ENCODE measurements around the gene BOK.

Gene BOK

DNA sequence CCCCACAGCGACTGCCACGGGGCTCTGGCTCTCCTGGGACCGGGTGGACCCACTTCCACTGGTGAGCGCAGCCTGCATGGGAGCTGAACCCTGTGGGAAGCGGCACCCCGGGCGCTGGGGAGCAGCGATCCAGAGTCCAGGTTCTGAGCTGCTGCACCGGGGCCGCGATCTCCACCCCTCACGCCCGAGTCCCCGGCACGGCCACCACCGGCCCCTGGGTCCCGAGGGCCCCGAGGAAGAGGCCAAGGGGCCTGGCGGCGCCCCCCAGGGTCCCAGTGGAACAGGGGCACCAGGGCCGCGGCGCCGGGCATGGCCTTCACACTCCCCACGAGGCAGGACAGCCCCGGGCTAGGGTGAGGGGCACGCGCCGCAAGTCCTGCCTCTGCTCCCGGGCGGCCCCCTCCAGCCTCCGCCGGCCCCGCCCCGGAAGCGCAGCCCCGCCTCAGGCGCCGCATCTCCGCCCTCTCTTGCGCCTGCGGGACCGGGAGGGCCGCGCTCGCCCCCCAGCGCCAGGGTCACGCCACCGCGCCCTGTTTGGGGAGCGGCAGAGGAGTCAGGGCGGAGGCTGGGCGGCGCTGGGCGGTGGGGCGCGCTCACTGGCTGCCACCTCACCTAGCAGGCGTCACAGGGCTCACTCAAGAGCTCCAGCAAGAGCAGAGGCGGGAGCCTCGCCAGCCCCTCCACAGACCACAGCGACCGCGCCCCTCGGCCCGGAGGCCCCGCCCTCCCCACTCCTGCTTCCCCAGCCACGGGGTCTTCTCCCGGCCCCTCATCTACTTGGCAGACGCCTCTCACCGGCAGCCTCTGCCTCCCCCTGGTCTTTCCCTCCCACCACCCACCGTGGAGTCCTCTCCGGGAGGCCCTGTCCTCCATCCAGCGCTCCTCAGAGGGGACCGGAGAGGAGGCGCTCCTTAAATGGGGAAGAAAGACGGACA lies 51.6 kb downstream of the BOK start:
- no peak overlapping the region for H3K27ac ChIP-seq
- no peak overlapping the region for H2AFZ ChIP-seq (ENCODE audit: low read depth)

DNA sequence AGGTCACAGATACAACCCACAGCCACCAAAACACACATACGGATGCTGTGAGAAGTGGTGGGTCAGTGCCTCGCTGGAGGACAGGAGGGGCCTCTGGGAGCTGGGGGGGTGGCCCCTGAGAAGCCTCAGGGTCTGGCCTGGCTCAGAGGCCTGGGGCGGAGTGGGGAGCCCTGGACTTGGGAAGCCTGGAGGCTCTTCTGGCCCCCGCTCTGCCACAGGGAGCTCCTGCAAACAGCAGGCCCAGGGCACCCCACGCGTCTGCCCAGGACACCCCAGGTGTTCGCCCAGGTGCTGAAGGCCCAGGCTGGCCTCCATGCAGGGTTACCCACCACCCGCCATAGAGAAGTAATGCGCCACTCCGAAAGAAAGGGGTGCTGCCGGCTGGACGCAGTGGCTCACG lies 52.5 kb downstream of the BOK start:
- H2AFZ ChIP-seq (ENCODE audit: low read depth) = no peak overlapping the region
- no peaks in the 10 kb centered on the region; the same call in 1 of the 2 replicates for H3K79me2 ChIP-seq (ENCODE audit: insufficient read depth, low read depth)
- H4K20me1 ChIP-seq (ENCODE audit: insufficient read depth) = no peaks in the 10 kb centered on the region
- no peak overlapping the region for H3K27ac ChIP-seq
- no peaks in the 10 kb centered on the region for H3K27me3 ChIP-seq (ENCODE audit: insufficient read depth, low read depth)
- H3K9ac ChIP-seq = no peak overlapping the region
- no peaks in the 10 kb centered on the region for H3K36me3 ChIP-seq (ENCODE audit: insufficient read depth)
- no peaks in the 10 kb centered on the region for H3K4me1 ChIP-seq (ENCODE audit: low read depth, poor library complexity, severe bottlenecking)
- no peak overlapping the region for H3K4me3 ChIP-seq (IDR thresholded peaks at IDR 0.05; ENCODE audit: insufficient read depth, low read depth, low read length)
- TF ChIP-seq, protein P1, sequence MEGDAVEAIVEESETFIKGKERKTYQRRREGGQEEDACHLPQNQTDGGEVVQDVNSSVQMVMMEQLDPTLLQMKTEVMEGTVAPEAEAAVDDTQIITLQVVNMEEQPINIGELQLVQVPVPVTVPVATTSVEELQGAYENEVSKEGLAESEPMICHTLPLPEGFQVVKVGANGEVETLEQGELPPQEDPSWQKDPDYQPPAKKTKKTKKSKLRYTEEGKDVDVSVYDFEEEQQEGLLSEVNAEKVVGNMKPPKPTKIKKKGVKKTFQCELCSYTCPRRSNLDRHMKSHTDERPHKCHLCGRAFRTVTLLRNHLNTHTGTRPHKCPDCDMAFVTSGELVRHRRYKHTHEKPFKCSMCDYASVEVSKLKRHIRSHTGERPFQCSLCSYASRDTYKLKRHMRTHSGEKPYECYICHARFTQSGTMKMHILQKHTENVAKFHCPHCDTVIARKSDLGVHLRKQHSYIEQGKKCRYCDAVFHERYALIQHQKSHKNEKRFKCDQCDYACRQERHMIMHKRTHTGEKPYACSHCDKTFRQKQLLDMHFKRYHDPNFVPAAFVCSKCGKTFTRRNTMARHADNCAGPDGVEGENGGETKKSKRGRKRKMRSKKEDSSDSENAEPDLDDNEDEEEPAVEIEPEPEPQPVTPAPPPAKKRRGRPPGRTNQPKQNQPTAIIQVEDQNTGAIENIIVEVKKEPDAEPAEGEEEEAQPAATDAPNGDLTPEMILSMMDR (conservative IDR thresholded peaks at IDR 0.05; ENCODE audit: low read depth, low read length) = no peak
- H3K4me2 ChIP-seq = no peak overlapping the region

More for the DNA sequence above, 51.6 kb downstream of the BOK start:
- Histone ChIP-seq H3K4me3 (IDR thresholded peaks at IDR 0.05; ENCODE audit: insufficient read depth, low read depth, low read length) (no peak overlapping the region), H3K4me1 (ENCODE audit: low read depth, poor library complexity, severe bottlenecking) (no peaks in the 10 kb centered on the region), H3K4me2 (no peak overlapping the region), H3K9ac (no peak overlapping the region), H4K20me1 (ENCODE audit: insufficient read depth) (no peaks in the 10 kb centered on the region), H3K79me2 (ENCODE audit: insufficient read depth, low read depth) (no peaks in the 10 kb centered on the region; the same call in 1 of the 2 replicates), H3K36me3 (ENCODE audit: insufficient read depth) (no peaks in the 10 kb centered on the region), H3K27me3 (ENCODE audit: insufficient read depth, low read depth) (no peaks in the 10 kb centered on the region)
- TF ChIP-seq, protein P1 (conservative IDR thresholded peaks at IDR 0.05; ENCODE audit: low read depth, low read length) = no peak

DNA sequence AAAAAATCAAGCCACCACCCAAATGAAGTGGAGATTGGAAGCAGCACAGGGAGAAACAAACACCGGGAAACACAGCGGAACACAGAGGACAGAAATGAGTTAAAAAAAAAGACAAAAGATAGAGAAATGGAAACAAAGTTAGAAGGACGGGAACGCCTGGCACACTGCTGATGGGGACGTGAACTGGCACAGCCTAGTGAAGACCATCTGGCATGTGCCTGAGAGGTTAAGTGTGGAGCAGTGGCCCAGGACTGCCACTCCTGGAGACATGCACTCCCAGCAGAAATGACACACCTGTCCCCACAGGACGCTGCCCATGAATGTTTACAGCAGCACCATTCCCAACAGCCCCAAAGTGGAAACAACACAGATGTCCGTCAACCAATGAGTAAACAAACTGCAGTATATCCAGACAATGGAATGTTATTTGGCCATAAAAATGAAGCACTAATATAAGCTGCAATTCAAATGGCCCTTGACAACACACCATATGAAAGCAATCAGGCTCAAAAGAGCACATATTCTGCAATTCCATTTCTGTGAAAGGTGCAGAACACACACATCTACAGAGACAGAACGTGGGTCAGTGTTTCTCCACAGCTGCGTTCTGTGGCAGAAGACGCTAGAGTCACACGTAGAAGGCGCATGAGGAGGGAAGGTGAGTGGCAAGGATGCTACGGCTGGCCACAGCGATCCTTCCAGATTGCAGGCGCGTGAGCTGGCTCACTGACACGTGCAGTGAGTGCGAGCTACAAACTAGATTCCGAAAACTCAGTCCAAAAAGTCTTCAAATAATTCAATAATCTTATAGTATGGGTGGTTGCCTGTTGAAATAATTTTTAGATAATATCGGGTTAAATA lies 53.8 kb downstream of the BOK start:
- H3K79me2 ChIP-seq (ENCODE audit: insufficient read depth, low read depth) = no peaks in the 10 kb centered on the region; the same call in 1 of the 2 replicates
- no peaks in the 10 kb centered on the region for H3K4me1 ChIP-seq (ENCODE audit: low read depth, poor library complexity, severe bottlenecking)
- H4K20me1 ChIP-seq (ENCODE audit: insufficient read depth) = no peaks in the 10 kb centered on the region
- no peak overlapping the region for H3K9ac ChIP-seq
- no peak overlapping the region for H3K27ac ChIP-seq
- H3K4me3 ChIP-seq (IDR thresholded peaks at IDR 0.05; ENCODE audit: insufficient read depth, low read depth, low read length) = no peak overlapping the region
- no peaks in the 10 kb centered on the region for H3K36me3 ChIP-seq (ENCODE audit: insufficient read depth)
- H3K27me3 ChIP-seq (ENCODE audit: insufficient read depth, low read depth) = no peaks in the 10 kb centered on the region
- no peak overlapping the region for H3K4me2 ChIP-seq
- H2AFZ ChIP-seq (ENCODE audit: low read depth) = no peak overlapping the region
- TF ChIP-seq, protein P1 (conservative IDR thresholded peaks at IDR 0.05; ENCODE audit: low read depth, low read length) = no peak

DNA sequence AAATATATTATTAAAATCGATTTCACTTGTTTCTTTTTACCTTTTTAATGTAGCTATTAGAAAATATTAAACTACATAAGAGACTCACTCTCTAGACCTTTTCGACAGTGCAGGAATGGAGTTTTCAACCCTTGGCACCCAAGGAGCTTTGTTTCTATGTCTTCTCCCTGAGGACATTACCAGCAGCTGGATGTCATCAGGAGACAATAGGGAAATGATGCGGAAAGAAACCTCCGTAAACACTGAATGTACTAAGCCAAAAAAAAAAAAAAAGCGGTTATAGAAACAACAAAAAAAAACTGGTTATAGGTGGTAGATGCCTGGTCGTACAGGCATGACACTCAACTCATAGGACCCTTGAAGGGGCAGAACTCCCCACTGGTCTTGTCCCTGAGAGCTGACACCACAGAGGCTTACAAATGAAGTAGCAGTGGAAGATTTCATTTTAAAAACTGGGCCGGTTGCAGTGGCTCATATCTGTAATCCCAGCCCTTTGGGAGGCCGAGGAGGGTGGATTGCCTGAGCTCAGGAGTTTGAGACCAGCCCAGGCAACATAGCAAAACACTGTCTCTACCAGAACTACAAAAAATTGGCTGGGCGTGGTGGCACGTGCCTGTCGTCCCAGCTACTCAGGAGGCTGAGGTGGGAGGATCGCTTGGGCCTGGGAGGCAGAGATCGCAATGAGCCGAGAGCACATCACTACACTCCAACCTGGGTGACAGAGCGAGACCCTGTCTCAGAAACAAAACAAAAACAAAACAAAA lies 54.7 kb downstream of the BOK start:
- no peak overlapping the region for H3K27ac ChIP-seq

More for the DNA sequence above, 54.7 kb downstream of the BOK start:
- Histone ChIP-seq H3K79me2 (ENCODE audit: insufficient read depth, low read depth) (peaks cover 4% of the 10 kb centered on the region; the same call in 1 of the 2 replicates), H3K4me1 (ENCODE audit: low read depth, poor library complexity, severe bottlenecking) (no peaks in the 10 kb centered on the region), H3K4me2 (no peak overlapping the region), H3K36me3 (ENCODE audit: insufficient read depth) (no peaks in the 10 kb centered on the region), H2AFZ (ENCODE audit: low read depth) (no peak overlapping the region), H3K27me3 (ENCODE audit: insufficient read depth, low read depth) (no peaks in the 10 kb centered on the region), H3K9ac (no peak overlapping the region), H4K20me1 (ENCODE audit: insufficient read depth) (no peaks in the 10 kb centered on the region), H3K4me3 (IDR thresholded peaks at IDR 0.05; ENCODE audit: insufficient read depth, low read depth, low read length) (no peak overlapping the region)
- TF ChIP-seq, protein P1 (conservative IDR thresholded peaks at IDR 0.05; ENCODE audit: low read depth, low read length) = no peak

All from KMS-11 (cell line).